Adrenal gland (tissue), 12 donors: ENCODE results near the gene TMBIM4. TPM values are rescaled to one million over a fixed set of nuclear protein-coding genes. Genes with fewer than 3 reads are reported as not detected.

Experiments used
- DNase-seq, 7 donors: peaks; one replicate each; pipeline ENCODE4 v3.0.0-alpha.2; 2019 to 2020
- H3K27ac ChIP-seq, 5 donors: fragments of 200-600 bp; sonication (generic) in 4 of 5; 1 replicate in 3 of 5; 2 replicates in 2 of 5; pipeline versions ENCODE4 v1.5.1 to v1.8.0; 2016 to 2020; ENCODE audit warnings: mild to moderate bottlenecking in 1 of 5
- H3K27me3 ChIP-seq: fragments of 200-600 bp; 2 replicates; pipeline ENCODE4 v1.8.0; 2021
- H3K36me3 ChIP-seq, 2 donors: fragments of 200-600 bp; replicated peaks in 1 of 2; 1 replicate in 1 of 2; 2 replicates in 1 of 2; pipeline versions ENCODE4 v1.5.1 to v1.8.0; 2018 to 2022
- H3K4me1 ChIP-seq, 2 donors: fragments of 200-600 bp; replicated peaks in 1 of 2; 1 replicate in 1 of 2; 2 replicates in 1 of 2; pipeline versions ENCODE4 v1.5.1 to v1.8.0; 2018 to 2021
- H3K4me3 ChIP-seq, 4 donors: fragments of 200-600 bp; sonication (generic) in 3 of 4; one replicate each; pipeline ENCODE4 v1.5.1; 2016 to 2018
- H3K9me3 ChIP-seq, 3 donors: fragments of 200-600 bp; sonication (generic) in 1 of 3; replicated peaks in 1 of 3; 1 replicate in 2 of 3; 2 replicates in 1 of 3; pipeline versions ENCODE4 v1.5.1 to v1.8.0; 2016 to 2021
- CTCF ChIP-seq, 6 experiments: fragments of 450-650 bp in 4 of 6; fragments of 200-600 bp in 2 of 6; sonication (generic) in 1 of 6; IDR thresholded peaks; 1 replicate in 5 of 6; 2 replicates in 1 of 6; pipeline versions ENCODE4 v1.5.1 to v1.8.0; 2016 to 2021; ENCODE audit warnings: antibody characterized with exemption in 6 of 6, mild to moderate bottlenecking in 2 of 6, moderate library complexity in 1 of 6
- POLR2A ChIP-seq, 2 donors: fragments of 450-650 bp; IDR thresholded peaks; one replicate each; pipeline ENCODE4 v1.6.1; 2017; ENCODE audit warnings: antibody characterized with exemption in 2 of 2, mild to moderate bottlenecking in 2 of 2, moderate library complexity in 1 of 2
- WGBS, 4 donors: extraction: QIAGEN DNeasy Blood & Tissue Kit in 2 of 4; methylation state at CpG; one replicate each; pipeline versions ENCODE4 v1.1.5 to v1.1.7; 2013 to 2017; 5-methylcytosine and 5-hydroxymethylcytosine counted together
- intact Hi-C, 2 donors: fragments of 100-400 bp; cut with DNase I; formaldehyde crosslinking; loops; one replicate each; pipeline versions ENCODE4 v1.14.1 to v1.15.0; 2022 to 2023
- polyA plus RNA-seq, 3 donors: library from polyadenylated mRNA; stranded (reverse); fragments of 200-250 nt in 2 of 3; fragments of 350-450 nt in 1 of 3; fragmentation: Illumina TruSeq in 1 of 3; extraction: RNeasy Lipid Tissue Mini Kit (QIAGEN cat#74804) in 1 of 3; gene quantifications; one replicate each; pipeline ENCODE4 v1.2.3, GENCODE V29; 2013 to 2014
- total RNA-seq, 9 donors: library from RNA; depleted of rRNA in 4 of 9; stranded (reverse); fragments of >200 nt in 4 of 9; fragments of 120-200 nt in 1 of 9; fragmentation: NEBNext Ultra II Directional in 1 of 9; extraction: Animal tissue kit (Norgen Biotek cat#: 25700) in 1 of 9; gene quantifications; one replicate each; pipeline versions ENCODE4 v1.1.0 to v1.2.4, GENCODE V29; 2013 to 2023
- donor health status: healthy with polysubstance abuse.
- donor health status: Bipolar disorder and iron deficiency.
- donor health status: DM: yes; HTN: yes; CAD: no.
- donor health status: DM: no; HTN: no; CAD: no.
- donor health status: DM: no; HTN: no; CAD: no.
- donor health status: DM: yes; HTN: yes; CAD: no.

Gene TMBIM4
- total and polyA plus RNA-seq, 12 donors = 94.3 to 291 (median 214) TPM

GRCh38 chr12:66117242-66117641 is 52.6 kb downstream of the TMBIM4 start:
- H3K36me3 ChIP-seq = peaks cover 0 to 1% of the 10 kb centered on the region in 2 donors

GRCh38 chr12:66115071-66115600 is 54.7 kb downstream of the TMBIM4 start:
- intact Hi-C loops = no loop called here
- no peak overlapping the region for H3K27ac ChIP-seq

More at GRCh38 chr12:66117242-66117641, 52.6 kb downstream of the TMBIM4 start:
- Histone ChIP-seq H3K4me3 (no peak overlapping the region), H3K27me3 (no peaks in the 10 kb centered on the region), H3K27ac (no peak overlapping the region), H3K9me3 (no peaks in the 10 kb centered on the region), H3K4me1 (no peaks in the 10 kb centered on the region)
- WGBS, 4 donors = 92 to 96% (median 94%) methylated on average over 2 of the region's 2 CpGs
- no peak for DNase-seq
- intact Hi-C loops = no loop called here
- TF ChIP-seq POLR2A (IDR thresholded peaks at IDR 0.05) (no peak), CTCF (IDR thresholded peaks at IDR 0.05) (no peak)

GRCh38 chr12:66113471-66113870 is 56.3 kb downstream of the TMBIM4 start:
- no peak overlapping the region for H3K27ac ChIP-seq
- no peak overlapping the region for H3K4me3 ChIP-seq
- TF ChIP-seq POLR2A (IDR thresholded peaks at IDR 0.05) (no peak), CTCF (IDR thresholded peaks at IDR 0.05) (no peak)
- H3K27me3 ChIP-seq = no peaks in the 10 kb centered on the region
- no peak for DNase-seq
- WGBS, 4 donors = 96 to 100% (median 99%) methylated on average over 1 of the region's 1 CpG
- no peaks in the 10 kb centered on the region for H3K36me3 ChIP-seq
- H3K9me3 ChIP-seq = no peaks in the 10 kb centered on the region
- H3K4me1 ChIP-seq = no peaks in the 10 kb centered on the region
- intact Hi-C loops = no loop called here

More at GRCh38 chr12:66115071-66115600, 54.7 kb downstream of the TMBIM4 start:
- no peaks in the 10 kb centered on the region for H3K27me3 ChIP-seq
- no peaks in the 10 kb centered on the region for H3K9me3 ChIP-seq
- H3K36me3 ChIP-seq = no peaks in the 10 kb centered on the region
- DNase-seq = no peak
- no peak for TF ChIP-seq CTCF (IDR thresholded peaks at IDR 0.05)
- no peak for TF ChIP-seq POLR2A (IDR thresholded peaks at IDR 0.05)
- no peak overlapping the region for H3K4me3 ChIP-seq
- H3K4me1 ChIP-seq = no peaks in the 10 kb centered on the region
- WGBS, 4 donors = 78 to 85% (median 81%) methylated on average over 4 of the region's 4 CpGs

GRCh38 chr12:66111605-66112004 is 58.2 kb downstream of the TMBIM4 start:
- peaks cover 0 to 8% of the 10 kb centered on the region in 2 donors for H3K4me1 ChIP-seq
- no peaks in the 10 kb centered on the region for H3K9me3 ChIP-seq
- no peak overlapping the region for H3K27ac ChIP-seq
- no peak overlapping the region for H3K4me3 ChIP-seq
- DNase-seq = no peak
- H3K27me3 ChIP-seq = no peaks in the 10 kb centered on the region
- intact Hi-C loops = no loop called here
- no peak for TF ChIP-seq CTCF (IDR thresholded peaks at IDR 0.05)
- no peak for TF ChIP-seq POLR2A (IDR thresholded peaks at IDR 0.05)
- H3K36me3 ChIP-seq = no peaks in the 10 kb centered on the region
